Hematopoietic multipotent progenitor cell treated with erythropoietin and hydrocortisone succinate and interleukin-3 and kit ligand, for 17 days (in vitro differentiated cells): ENCODE results near the gene KIF22.
"Not testable (repeated sequence)": the region's sequence is repeated elsewhere in the genome, so short reads cannot be mapped to it uniquely, and the experiment has no call there.

Experiments used
- DNase-seq: peaks from one replicate; pipeline ENCODE4 v3.0.0-alpha.2; 2015; ENCODE audit warnings: low spot score

Gene KIF22

DNA sequence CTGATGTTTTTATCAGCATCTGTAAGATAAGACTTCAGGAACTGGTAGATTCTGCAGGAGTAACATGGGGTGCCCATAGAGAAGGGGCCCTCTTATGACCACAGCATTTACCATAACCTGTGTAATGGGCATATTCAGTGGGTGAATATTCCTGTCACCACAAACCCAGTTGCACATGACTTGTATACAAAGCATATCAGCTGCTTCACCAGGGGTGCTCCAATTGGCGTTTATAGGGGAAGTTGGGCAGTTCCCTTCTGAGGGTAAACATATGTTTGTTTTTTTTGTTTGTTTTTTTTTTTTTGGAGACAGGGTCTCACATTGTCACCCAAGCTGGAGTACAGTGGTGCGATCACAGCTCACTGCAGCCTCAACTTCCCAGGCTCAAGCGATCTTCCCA is 24.0 kb upstream of the KIF22 start:
- no peak for DNase-seq

DNA sequence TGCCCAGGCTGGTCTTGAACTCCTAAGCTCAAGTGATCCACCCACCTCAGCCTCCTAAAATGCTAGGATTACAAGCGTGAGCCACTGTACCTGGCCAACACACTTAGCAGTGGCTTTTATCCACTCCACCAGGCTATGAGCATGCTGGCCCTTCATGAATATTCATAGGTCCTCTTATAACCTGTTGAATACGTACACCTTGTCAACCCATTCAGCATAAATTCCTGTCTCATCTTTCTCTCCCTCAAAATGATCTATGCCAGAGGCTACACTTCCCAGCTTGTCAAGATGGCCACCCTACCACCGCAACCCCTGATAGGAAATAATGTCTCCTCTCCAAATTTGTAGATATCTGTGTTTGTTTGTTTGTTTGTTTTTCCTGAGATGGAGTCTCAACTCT is 23.5 kb upstream of the KIF22 start:
- no peak for DNase-seq

DNA sequence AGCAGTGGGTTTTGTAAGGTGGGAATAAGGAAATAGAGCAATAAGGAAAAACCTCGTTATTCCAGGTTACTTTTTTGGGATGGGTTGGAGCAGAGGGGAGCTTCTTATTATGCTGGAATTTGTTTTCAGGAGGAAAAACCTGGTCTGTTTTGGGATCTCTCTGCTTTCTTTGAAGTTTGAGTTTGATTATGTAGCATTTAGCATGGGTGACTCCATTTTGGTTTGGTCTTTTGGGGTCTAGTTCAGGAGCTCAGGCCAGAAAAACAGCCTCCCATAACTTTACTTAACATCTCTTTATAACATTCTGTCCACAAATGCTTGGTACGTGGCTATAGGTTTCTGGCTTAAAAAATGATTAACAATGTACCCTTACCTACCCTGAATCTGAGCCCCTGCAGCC is 21.0 kb upstream of the KIF22 start:
- DNase-seq = no peak

DNA sequence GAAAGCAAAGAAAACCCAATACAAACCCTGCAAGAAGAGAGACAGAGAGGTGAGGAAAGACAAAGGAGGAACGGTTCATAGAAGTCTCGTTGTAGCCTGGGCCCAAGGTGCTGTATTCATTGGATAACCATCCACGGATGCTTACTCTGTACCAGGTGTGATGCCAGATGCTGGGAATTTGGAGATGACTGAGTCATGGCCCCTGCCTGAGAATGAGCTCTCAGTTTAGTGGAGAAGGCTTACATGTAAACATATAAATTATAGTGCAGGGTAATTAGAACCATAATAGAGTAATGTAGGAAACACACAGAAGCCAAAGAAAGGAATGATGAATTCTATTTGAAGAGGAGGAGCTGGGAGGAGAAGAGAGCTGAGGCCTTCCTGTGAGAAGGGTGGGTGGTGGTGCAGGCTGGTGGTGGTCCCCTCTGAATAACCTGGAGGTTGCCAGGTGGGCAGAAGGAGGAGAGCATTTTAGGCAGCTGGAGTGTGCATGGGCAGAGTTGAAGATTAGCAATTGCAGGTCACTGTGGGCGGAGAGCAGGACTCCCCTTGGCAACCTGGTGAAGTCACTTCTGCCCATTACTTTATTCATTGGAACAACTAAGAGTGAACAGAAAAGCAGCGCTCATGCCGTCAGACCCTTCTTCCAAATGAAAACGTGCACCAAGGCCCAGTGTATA is 20.2 kb upstream of the KIF22 start:
- DNase-seq = no peak

DNA sequence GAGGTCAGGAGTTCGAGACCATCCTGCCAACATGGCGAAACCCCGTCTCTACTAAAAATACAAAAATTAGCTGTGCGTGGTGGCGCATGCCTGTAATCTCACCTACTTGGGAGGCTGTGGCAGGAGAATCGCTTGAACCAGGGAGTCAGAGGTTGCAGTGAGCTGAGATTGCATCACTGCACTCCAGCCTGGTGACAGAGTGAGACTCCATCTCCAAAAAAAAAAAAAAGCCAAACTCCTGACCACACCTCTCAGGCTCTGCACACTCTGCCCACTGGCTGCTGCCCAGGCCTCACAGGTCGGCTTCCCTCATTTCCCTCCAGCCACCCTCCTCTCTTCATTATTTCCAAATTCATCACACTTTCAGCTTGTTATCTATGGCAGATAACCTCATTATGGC is 18.2 kb upstream of the KIF22 start:
- not testable (repeated sequence) for DNase-seq

DNA sequence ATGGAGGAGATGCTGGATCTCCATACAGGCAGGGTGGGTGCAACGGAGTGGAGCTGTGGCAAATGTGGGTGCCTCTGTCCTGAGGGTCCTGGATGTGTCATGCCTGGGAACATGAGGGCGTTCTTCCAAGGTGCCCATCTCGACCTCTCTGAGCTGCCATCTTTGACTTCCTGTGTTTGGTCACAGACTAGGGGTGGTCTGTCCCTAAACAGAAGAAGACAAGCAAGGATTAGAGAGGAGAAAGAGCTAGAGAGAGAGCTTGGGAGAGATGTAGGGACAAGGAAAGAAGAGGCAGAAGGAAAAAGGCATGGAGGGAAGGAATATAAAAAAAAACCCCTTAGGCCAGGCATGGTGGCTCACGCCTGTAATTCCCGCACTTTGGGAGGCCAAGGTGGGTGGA is 15.8 kb upstream of the KIF22 start:
- no peak for DNase-seq

DNA sequence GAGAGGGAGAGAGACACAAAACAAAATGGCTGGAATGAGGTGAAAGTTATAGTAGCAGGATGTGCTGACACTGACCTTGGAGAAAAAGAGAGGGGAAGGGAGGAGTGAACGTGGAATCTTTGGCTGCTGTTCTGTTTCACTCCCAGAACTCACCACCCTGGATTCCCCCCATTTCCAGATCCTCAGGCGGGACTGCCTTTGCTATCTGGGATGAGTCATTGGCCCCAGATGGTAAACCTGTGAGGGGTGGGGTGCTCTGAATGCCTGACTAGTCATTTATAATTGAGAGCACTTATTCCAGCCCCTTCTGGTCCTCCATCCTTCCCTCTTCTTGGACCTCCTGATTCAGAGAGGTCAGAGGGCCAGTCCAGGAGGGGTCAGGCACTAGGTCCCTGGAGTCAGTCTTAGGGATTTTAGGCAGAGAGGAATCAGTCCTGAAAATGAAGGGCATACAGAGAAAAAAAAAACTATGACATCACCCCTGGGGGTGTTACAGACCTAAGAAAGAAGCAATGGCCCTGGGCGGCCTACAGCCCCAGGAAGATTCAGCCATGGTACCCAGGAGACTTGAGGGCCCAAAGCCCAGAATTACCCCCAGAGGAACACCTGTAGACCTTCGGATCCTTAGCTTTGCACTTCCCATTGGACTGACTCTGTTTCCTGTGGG is 14.7 kb upstream of the KIF22 start:
- no peak for DNase-seq

DNA sequence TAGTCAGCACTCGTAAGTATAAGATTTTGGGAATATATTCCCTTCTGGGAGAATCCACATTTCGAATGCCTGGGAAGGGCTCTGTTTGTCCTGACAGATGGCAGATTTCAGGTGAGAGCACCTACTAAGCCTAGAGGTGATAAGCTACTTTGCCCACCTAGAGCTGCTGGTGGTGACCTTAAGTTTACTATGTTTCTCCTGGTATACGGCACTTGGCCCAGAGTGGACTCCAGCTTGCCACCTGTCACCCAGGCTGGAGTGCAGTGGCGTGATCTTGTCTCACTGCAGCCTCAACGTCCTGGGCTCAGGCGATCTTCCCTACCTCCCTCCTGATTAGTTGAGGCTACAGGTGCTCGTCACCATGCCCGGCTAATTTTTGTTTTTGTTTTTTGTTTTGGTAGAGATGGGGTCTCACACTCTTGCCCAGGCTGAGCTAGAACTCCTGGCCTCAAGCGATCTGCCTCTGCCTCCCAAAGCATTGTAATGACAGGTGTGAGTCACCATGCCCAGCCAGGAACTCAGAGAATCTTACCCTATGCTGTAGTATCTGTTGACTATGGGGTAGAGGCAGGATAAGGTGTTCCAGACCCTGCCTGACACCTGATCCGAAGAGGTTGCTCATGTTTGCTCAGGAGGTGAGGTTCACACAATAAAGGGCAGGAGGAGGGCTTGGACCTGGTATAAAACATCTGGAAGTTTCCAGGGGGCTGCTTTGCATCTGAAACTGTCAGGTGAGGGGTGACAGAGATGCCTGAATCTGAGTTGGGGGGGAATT is 12.8 kb upstream of the KIF22 start, which contains the start of gene ZG16:
ZG16 (plus strand) TSS at position 681 of the 775 bp plus-strand sequence. CDS start 1,011 bp downstream, outside the sequence.
- no peak for DNase-seq

DNA sequence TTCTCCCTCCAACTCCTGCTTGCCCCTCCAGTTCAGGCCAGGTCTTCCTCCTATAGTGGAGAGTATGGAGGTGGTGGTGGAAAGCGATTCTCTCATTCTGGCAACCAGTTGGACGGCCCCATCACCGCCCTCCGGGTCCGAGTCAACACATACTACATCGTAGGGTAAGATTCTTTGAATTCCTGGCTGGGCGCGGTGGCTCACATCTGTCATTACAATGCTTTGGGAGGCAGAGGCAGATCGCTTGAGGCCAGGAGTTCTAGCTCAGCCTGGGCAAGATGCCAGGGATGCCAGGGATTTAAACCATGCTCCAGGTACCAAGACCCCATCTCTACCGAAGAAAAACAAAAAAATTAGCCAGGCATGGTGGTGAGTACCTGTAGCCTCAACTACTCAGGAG is 11.1 kb upstream of the KIF22 start:
- no peak for DNase-seq

DNA sequence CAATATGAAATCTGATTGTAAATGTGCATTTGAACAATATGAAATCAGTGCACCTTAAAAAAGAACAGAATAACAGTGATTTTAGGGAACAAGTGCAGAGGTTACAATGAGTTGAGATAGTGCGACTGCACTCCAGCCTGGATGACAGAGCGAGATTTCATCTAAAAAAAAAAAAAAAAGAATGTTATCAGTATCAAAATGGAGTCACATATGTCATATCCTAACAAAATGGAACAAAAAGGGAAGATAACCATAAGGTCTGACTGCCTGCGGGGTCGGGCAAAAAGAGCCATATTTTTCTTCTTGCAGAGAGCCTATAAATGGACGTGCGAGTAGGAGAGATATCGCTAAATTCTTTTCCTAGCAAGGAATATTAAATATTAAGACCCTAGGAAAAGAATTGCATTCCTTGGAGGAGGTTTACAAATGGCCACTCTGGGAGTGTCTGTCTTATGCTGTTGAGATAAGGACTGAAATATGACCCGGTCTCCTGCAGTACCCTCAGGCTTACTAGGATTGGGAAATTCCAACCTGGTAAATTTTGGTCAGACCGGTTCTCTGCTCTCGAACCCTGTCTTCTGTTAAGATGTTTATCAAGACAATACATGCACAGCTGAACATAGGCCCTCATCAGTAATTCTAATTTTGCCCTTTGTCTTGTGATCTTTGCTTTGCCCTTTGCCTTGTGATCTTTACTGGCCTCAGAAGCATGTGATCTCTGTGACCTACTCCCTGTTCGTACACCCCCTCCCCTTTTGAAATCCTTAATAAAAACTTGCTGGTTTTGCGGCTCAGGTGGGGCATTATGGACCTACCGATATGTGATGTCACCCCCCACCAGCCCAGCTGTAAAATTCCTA is 7.2 kb upstream of the KIF22 start:
- not testable (repeated sequence) for DNase-seq

DNA sequence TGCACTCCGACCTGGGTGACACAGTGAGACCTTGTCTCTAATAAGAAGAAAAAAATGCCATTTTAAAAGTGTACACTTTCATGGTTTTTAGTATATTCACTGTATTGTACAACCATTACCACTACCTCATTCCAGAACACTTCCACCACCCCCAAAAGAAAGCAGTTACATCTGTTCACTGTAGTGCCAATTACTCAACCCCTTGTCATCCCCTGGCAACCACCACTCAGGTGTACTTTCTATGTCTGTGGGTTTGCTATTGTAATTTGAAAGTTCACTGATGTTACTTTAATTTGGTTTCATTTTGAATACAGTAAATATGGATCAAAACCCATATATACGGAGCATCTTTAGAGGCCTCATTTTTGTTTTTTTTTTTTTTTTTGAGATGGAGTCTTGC is 6.4 kb upstream of the KIF22 start:
- DNase-seq = no peak

DNA sequence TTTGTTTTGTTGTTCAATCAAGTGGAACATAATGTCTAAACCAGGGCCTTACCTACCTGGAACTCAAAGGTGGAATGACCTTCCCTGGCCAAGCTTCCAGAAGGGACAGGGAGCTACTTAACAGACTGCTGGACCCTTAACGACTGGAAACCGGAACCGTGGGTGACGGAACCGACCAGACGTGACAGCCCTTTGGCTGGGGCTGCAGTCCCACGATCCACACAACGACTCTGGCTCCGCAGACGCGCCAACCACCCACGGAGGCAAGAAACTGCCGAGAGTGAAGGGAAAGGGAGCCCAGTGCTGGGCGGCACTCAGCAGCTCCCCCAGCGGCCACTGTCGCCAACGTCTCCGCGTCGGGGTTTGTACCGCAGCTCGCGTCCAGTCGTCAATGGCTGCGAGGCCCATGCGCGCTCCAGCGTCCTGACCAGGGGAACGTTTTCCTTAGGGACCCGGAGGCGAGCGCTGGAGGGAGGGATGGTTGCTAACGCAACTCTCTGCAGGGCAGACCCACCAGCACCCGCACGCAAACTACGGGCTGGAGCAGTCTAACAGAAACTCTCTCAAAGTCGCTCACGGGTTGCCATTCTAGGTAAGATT is 5.5 kb upstream of the KIF22 start:
- peak; percentile 62 for DNase-seq

DNA sequence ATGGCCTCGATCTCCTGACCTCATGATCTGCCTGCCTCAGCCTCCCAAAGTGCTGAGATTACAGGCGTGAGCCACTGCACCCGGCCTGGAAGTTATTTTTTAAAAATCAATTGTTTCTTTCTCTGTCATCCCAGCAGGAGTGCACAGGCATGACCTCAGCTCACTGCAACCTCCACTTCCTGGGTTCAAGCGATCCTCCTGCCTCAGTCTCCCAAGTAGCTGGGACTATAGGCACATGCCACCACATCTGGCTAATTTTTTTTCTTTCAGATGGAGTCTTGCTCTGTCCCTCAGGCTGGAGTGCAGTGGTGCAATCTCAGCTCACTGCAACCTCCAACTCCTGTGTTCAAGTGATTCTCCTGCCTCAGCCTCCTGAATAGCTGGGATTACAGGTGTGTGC is 3.4 kb upstream of the KIF22 start:
- DNase-seq = not testable (repeated sequence)

DNA sequence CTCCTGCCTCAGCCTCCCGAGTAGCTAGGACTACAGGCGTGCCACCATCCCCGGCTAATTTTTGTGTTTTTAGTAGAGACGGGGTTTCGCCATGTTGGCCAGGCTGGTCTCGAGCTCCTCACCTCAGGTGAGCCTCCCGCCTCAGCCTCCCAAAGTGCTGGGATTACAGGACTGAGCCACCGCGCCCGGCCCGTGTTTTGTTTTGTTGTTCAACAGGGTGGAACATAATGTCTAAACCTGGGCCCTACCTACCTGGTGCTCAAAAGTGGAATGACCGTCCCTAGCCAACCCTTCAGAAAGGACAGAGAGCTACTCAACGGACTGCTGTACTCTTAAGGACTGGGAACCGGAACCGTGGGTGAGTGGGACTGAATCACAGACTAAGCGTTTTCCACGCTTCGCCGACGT is 772 bp upstream of the KIF22 start:
- DNase-seq = no peak

DNA sequence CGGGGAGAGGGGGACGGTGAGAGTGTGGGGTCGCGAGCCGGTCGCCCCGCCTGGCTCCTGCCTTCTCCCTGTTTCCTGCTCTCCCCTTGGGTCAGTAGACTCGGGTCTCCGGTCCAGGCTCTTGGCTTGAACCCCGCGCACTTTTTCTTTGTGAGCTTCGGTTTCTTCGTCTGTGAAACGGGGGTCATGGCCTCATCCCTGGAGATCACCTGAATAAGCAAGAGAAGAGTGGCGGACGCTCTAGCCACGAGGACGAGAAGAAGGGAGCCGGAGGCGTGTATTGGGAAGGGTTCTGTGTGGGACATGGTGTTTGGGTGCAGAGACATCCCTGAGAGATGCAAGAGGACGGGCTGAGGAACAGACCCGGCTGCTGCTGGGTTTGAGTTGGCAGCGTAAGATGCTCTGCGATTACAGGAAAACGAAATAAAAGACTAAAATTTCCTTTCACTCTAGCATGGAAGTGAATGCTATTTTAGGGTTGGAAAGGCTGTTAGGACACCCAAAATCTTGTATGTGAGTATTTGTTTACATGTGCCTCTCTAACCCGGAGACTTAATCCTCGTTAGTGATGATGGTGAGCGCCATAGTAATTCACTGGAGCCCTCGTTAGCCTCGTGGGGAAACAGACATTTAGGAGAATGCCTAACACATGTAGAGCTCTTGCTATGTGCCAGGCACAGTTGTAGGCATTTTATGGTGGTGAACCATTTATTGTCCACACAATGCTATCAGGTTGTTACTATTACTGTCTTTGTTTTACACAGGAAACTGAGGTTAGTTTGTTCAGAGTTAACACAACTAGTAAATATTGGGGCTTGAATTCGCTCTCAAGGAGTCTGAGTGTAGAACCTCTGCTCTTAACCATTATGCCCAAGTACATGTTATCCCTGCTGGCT is 646 bp downstream of the KIF22 start:
- DNase-seq = peak; percentile 21

DNA sequence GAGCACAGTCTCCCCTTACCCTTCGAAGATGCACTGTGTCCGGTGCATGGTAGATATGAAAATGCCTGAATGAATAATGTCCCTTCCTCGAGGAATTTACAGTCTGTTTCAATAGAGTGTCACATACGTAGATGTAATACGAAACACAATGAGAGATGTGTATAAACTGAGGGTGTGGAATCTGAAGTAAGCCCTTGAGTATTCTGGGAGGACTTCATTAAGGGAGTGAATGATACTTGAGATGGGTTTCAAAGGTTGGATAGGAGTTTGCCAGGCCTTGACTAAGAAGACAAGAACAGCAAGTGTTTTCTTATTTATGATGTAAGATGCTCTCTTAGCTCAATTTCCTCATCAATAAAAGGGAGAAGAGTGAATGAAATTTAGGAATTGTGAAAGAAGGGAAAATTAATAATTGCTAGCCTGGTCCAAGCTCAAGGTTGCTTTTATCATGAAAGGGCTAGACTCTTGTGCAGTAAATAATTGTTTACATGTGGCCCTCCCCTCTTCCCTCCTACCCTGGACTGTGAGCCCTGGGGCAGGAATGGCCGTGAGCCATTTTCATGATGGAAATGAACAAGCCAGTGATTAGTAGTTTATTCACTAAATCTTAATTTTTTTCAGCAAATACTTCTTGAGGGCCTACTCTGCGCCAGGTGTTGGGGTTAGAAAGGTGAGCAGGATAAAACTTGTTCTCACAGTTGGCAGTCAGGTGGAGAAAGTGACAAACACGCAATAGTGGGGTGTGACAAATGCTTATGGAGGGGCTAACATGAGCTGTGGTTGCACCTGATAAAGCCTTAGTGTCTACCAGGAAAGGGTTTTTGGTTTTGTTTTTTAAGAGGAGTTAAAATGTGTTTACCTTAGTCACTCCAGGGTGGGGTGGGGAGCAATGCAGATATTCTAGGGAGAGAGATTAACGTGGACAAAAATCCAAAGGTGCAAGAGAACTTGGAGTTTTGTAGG is 1.6 kb downstream of the KIF22 start:
- DNase-seq = peak; percentile 39

DNA sequence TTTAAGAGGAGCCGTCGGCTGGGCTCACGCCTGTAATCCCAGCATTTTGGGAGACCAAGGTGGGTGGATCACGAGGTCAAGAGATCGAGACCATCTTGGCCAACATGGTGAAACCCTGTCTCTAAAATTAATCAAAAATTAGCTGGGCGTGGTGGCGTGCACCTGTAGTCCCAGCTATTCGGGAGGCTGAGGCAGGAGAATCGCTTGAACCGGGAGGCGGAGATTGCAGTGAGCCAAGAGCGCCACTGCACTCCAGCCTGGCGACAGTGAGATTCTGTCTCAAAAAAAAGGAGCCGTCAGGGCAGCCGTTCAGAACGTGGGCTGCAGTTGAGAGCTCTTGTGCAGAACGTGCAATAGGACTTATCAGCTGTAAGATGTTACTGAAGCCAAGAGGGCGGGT is 2.6 kb downstream of the KIF22 start:
- DNase-seq = not testable (repeated sequence)

DNA sequence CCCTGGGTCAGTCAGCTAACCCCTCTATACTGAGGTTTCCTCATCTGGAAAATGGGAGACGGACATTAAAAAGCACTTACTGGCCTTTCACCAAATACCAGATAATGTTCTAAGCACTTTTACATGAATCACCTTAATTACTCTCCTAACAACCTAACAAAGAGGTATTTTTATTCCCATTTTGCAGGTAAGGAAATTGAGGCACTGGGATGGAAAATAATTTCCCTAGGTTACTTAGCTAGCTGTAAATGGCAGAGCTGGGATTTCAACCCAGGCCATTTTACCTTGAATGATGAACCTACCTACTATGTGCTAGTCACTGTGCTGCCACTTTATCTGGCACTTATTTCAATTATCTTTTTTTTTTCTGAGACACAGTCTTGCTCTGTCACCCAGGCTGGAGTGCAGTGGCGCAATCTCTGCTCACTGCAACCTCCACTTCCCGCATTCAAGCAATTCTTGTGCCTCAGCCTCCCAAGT is 3.7 kb downstream of the KIF22 start:
- DNase-seq = no peak

DNA sequence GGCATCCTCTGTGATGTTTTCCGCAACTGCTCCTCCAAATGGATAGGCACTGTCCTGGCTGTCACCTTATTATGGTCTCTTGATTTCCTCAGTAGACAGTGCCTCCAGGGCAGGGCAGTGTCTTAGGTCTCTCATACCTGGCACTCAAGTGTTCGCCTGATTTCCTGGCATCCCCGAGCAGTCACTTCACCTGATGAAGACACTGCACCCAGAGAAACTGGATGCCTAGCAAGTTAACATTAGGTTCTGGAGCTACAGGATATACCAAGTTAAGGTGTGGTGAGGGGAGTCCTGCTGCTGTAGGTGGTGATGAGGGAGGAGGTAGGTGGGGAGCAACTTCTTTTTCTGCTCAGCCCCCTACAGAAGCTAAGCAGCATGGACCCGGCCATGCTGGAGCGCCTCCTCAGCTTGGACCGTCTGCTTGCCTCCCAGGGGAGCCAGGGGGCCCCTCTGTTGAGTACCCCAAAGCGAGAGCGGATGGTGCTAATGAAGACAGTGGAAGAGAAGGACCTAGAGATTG is 11.9 kb downstream of the KIF22 start:
- no peak for DNase-seq
